HG03378 (cell line): ENCODE data around the gene IRF2.
A peak's percentile ranks its signal among the peaks of the same experiment; 100 is the strongest.
"Not testable (repeated sequence)": the region's sequence is repeated elsewhere in the genome, so short reads cannot be mapped to it uniquely, and the experiment has no call there.

Source experiments
- ATAC-seq: cut with Tn5 transposase; IDR thresholded peaks from one replicate; pipeline ENCODE4 v1.9.1; 2021; ENCODE audit warnings: mild to moderate bottlenecking, moderate library complexity; ENCODE audit not compliant: unreplicated experiment

The IRF2 gene

GRCh38 chr4:184348311-184349233, 125.8 kb downstream of the IRF2 start:
- no peak for ATAC-seq

GRCh38 chr4:184347251-184348239, 126.8 kb downstream of the IRF2 start:
- peak; percentile 86 for ATAC-seq

GRCh38 chr4:184346682-184347081, 127.7 kb downstream of the IRF2 start:
- ATAC-seq, result no peak

- ATAC-seq, result not testable (repeated sequence)
Measured at GRCh38 chr4:184346273-184346672, 128.1 kb downstream of the IRF2 start.

GRCh38 chr4:184345573-184345922, 128.8 kb downstream of the IRF2 start:
- ATAC-seq, result no peak

- no peak for ATAC-seq
Measured at GRCh38 chr4:184344899-184345572, 129.3 kb downstream of the IRF2 start.

GRCh38 chr4:184344435-184344834, 129.9 kb downstream of the IRF2 start:
- no peak for ATAC-seq

GRCh38 chr4:184343502-184344177, 130.7 kb downstream of the IRF2 start:
- ATAC-seq, result peak; percentile 40

- ATAC-seq, result not testable (repeated sequence)
Measured at GRCh38 chr4:184342857-184343237, 131.5 kb downstream of the IRF2 start.

GRCh38 chr4:184342167-184342856, 132.0 kb downstream of the IRF2 start:
- no peak for ATAC-seq

GRCh38 chr4:184339398-184340193, 134.8 kb downstream of the IRF2 start:
- ATAC-seq, result not testable (repeated sequence)

GRCh38 chr4:184337907-184338306, 136.4 kb downstream of the IRF2 start:
- no peak for ATAC-seq
